Neutrophil (primary cell): Measurements from ENCODE around the gene HLA-E.

Experiments
- H3K27ac ChIP-seq: fragments of 200-600 bp; sonication (generic); 2 replicates; pipeline ENCODE4 v1.5.1; 2016; ENCODE audit warnings: mild to moderate bottlenecking, moderate library complexity
- H3K27me3 ChIP-seq: fragments of 200-600 bp; sonication (generic); 2 replicates; pipeline ENCODE4 v1.6.0; 2016; ENCODE audit warnings: mild to moderate bottlenecking
- H3K36me3 ChIP-seq: fragments of 200-600 bp; sonication (generic); 2 replicates; pipeline ENCODE4 v1.5.1; 2017
- H3K4me1 ChIP-seq, 2 experiments: fragments of 200-600 bp in 1 of 2; sonication (generic) in 1 of 2; 1 replicate in 1 of 2; 2 replicates in 1 of 2; pipeline versions ENCODE4 v1.5.1 to v1.6.1; 2013 to 2016; ENCODE audit warnings: low read depth in 1 of 2, low read length in 1 of 2, mild to moderate bottlenecking in 1 of 2, moderate library complexity in 1 of 2; ENCODE audit not compliant: control insufficient read depth in 1 of 2, insufficient read depth in 1 of 2
- H3K4me3 ChIP-seq, 2 experiments: fragments of 200-600 bp in 1 of 2; sonication (generic) in 1 of 2; 1 replicate in 1 of 2; 2 replicates in 1 of 2; pipeline ENCODE4 v1.5.1; 2013 to 2016; ENCODE audit warnings: low read depth in 1 of 2, low read length in 1 of 2, mild to moderate bottlenecking in 1 of 2, moderate library complexity in 1 of 2
- H3K9me3 ChIP-seq: fragments of 200-600 bp; sonication (generic); 2 replicates; pipeline ENCODE4 v1.5.1; 2016
- CTCF ChIP-seq: fragments of 200-600 bp; sonication (generic); IDR thresholded peaks from 2 replicates; pipeline ENCODE4 v1.5.1; 2016; ENCODE audit warnings: antibody characterized with exemption

HLA-E gene

GRCh38 chr6:30489081-30490025 lies at the start of gene HLA-E:
Gene HLA-E (plus strand): TSS chr6:30489509. CDS start chr6:30489532, 23 bp downstream.
- TF ChIP-seq CTCF, result peak; percentile 31
- H3K27ac ChIP-seq, result peak within 1 kb of the TSS; percentile 98
- H3K9me3 ChIP-seq, result peaks cover 4% of the 10 kb centered on the region
- H3K4me3 ChIP-seq, result peak within 1 kb of the TSS; percentile 94 to 100
- H3K4me1 ChIP-seq, result peaks cover 52 to 57% of the 10 kb centered on the region in 2 experiments
- no peaks in the 10 kb centered on the region for H3K27me3 ChIP-seq
- peaks cover 49% of the 10 kb centered on the region for H3K36me3 ChIP-seq

- peaks cover 100% of the 10 kb centered on the region for H3K27me3 ChIP-seq
- no peak overlapping the region for H3K27ac ChIP-seq
- H3K4me1 ChIP-seq, result no peaks in the 10 kb centered on the region
- no peaks in the 10 kb centered on the region for H3K36me3 ChIP-seq
- no peak overlapping the region for H3K4me3 ChIP-seq
- no peaks in the 10 kb centered on the region for H3K9me3 ChIP-seq
- TF ChIP-seq CTCF, result no peak
These were observed 48.1 kb upstream of the HLA-E start for GRCh38 chr6:30441171-30441570.

- H3K4me1 ChIP-seq, result no peaks in the 10 kb centered on the region
- H3K9me3 ChIP-seq, result no peaks in the 10 kb centered on the region
- no peak overlapping the region for H3K4me3 ChIP-seq
- no peaks in the 10 kb centered on the region for H3K36me3 ChIP-seq
- H3K27ac ChIP-seq, result no peak overlapping the region
- no peak for TF ChIP-seq CTCF
- peaks cover 100% of the 10 kb centered on the region for H3K27me3 ChIP-seq
These were observed 45.5 kb upstream of the HLA-E start for GRCh38 chr6:30443657-30444450.

GRCh38 chr6:30444451-30444742 lies 44.9 kb upstream of the HLA-E start:
- Histone ChIP-seq H3K27me3 (peaks cover 100% of the 10 kb centered on the region), H3K27ac (no peak overlapping the region)
- TF ChIP-seq CTCF, result no peak

GRCh38 chr6:30446259-30446658 lies 43.0 kb upstream of the HLA-E start:
- H3K36me3 ChIP-seq, result no peaks in the 10 kb centered on the region
- H3K27me3 ChIP-seq, result peaks cover 100% of the 10 kb centered on the region
- H3K4me3 ChIP-seq, result no peak overlapping the region
- TF ChIP-seq CTCF, result no peak
- peaks cover 4 to 5% of the 10 kb centered on the region in 2 experiments for H3K4me1 ChIP-seq
- H3K27ac ChIP-seq, result no peak overlapping the region
- H3K9me3 ChIP-seq, result no peaks in the 10 kb centered on the region

More at GRCh38 chr6:30444451-30444742, 44.9 kb upstream of the HLA-E start:
- Histone ChIP-seq H3K36me3 (no peaks in the 10 kb centered on the region), H3K4me3 (no peak overlapping the region), H3K9me3 (no peaks in the 10 kb centered on the region), H3K4me1 (no peaks in the 10 kb centered on the region)
